NCI-H2171 treated with DMSO at 0.1 percent for 48 hours (cell line): ENCODE data around the gene BATF.

Source experiments
- DNase-seq: peaks from one replicate; lab custom pipeline; 2025; lab: John Stamatoyannopoulos, UW

BATF gene

DNA sequence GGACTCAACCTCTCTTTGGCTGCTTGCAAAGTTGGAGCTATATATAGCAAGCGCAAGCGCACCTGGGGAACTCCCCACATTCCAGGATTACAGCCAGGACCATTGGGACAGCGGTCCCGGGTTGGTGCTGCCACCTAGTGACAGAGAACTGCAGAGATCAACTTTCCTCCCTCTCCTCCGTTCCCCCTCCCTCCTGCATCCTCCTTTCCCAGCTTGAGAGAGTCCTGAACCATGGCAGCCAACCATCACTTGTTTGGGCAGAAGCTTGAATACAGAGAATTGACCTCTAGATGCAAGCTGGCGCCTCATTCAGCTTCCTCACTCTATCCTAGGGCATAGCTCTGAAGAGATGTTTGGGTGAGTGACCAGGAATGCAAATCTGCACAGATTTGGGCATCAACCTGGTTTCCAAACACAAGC lies 38.8 kb downstream of the BATF start:
- peak; percentile 79 for DNase-seq

- no peak for DNase-seq
Measured at GRCh38 chr14:75562089-75562488, 39.8 kb downstream of the BATF start.

DNA sequence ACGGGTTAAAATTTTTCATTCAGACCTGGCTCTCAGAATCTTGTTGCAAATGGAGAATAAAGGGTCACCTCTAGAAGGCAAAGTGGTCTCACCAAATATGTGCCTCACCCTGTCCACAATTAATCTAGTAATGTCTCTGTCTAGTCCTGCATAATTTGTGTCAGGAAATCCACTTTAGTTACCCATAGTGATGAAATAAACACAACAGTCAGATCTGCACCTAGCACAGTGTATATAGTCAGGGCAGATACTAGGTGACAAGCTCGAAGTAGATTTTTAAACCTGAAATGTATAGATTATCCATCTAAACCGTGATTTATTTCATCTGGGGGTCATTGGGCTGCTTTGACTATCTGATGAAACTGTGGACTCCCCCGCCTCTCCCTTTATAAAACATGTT lies 40.2 kb downstream of the BATF start:
- DNase-seq: no peak

DNA sequence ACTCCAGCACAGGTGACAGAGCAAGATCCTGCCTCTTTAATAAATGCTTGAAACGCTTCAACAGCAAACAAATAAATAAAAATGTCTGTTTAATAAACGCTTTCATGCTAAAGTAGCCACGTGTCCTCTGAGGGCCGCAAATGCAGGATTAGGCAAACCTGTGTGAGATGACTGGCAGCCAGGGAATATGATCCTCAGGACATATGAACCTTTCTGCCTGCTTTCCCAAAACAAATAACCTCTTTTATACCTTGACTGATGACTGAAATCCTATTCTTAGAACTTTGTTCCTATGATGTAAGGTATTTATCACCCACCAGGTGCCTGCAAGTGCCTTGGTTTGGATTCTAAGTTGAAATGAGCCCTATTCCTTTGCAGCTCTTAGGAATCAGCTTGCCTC lies 41.7 kb downstream of the BATF start:
- DNase-seq: peak; percentile 89

- DNase-seq: no peak
Measured at GRCh38 chr14:75565056-75565455, 42.8 kb downstream of the BATF start.

DNA sequence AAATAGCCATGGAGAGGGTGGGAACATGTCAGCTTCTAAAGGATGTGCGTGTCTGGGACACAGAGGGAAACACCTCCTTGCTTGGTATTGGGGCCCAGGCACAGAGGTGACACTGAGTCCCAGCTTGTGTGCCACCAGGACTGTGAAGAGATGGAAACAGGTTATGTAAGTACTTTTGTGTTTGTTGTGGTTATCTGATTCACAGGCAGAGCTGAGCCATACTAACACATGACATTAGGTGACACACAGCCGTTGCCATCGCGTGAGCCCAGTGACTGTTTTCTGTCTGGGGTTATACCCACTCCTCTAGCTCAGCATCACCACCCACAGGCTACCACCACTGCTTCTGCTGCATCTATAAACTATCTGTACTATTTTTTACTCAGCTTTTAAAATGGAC lies 44.1 kb downstream of the BATF start:
- no peak for DNase-seq

GRCh38 chr14:75566752-75567151 lies 44.5 kb downstream of the BATF start:
- no peak for DNase-seq

- no peak for DNase-seq
Measured at GRCh38 chr14:75568140-75568539, 45.9 kb downstream of the BATF start.

GRCh38 chr14:75568791-75569190 lies 46.5 kb downstream of the BATF start:
- DNase-seq: peak; percentile 51

- DNase-seq: no peak
Measured at GRCh38 chr14:75570797-75571196, 48.5 kb downstream of the BATF start.

DNA sequence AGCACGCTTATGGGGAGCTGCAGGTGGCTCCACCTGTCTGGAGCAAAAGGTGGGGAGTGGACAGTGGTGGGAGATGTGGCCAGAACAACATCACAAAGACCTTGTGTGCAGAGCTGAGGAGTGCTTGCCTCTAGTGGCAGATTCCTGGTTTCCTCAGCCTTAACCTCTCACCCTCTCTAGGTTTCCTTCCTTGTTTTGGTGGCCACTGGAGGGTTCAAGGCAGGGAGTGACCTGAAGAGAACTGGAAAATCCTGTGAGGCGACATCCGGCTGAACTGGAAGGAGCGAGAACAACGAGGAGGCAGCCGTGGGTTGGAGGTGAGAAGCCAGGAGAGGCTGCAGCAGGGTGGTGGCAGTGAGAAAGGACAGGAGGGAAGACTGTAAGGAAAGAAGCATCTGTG lies 49.8 kb downstream of the BATF start:
- DNase-seq: no peak

DNA sequence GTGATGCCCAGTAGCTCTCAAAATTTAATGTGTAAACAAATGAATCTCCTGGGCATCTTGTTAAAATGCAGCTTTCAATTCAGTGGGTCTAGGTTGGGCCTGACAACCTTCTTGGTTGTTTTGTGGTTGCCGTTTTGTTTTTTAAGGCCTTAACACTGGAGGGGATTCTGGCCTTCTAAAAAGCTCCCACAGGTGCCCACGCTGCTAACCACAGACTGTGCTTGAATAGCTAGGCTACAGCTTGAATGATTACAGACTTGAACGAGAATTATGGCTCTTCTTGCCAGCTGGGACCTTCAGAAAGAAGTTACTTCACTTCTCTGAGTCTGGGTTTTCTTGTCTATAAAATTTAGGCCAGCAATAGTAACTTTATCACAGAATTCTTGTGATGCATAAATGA lies 54.8 kb downstream of the BATF start:
- DNase-seq: no peak

DNA sequence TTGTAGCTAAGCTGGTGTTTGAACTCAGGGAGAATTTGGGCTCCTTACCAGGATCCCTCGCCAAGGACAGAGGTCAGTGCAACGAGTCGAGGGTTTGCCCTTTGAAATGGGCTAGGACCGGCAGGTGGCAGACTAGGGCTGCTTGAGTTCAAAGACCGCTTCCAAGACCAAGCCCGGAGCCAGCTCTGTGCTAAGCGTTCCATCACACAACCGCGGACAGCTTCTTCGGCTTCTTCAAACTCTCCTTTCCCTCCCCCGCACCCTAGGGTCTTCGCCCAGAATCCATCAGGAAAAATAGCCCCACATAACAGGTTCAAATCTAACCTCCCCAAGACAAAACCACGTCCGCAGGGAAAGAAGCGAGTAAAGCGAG lies 55.4 kb downstream of the BATF start:
- DNase-seq: peak; percentile 68

DNA sequence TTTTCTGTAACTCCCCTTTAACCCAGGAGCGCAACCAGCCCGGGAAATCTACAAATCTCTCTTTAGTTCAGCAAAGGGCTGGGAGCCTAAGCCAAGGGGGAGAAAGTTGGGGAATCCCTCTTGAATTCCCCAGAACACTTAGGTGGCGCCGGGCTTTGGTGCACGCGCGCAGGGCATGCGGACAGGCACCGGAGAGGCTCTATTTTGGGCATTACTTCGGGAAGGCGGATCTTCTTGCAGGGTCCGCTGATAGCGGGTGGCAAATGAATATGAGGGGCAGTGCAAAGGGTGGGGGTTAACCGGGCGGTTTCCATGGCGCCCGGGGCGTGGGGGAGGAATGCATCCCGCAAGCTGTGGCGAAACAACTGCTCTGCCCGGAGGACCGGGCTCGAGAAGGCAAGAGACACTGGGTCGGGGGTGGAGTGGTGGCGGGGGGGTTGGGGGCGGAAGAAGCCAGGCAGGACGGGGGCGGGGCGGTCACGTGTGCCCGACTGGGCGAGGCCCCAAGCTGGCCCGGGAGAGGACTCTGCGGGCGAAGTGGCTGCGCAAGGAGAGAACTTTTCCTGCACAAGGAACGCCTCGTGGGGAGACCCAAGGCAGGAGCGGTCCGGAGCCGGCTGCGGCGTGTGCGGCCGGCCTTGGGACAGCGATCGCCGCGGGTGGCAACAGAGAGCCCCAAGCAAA lies 56.0 kb downstream of the BATF start, which contains the start of gene FLVCR2:
Gene FLVCR2, plus strand, starts transcription at position 519 of the 684 bp plus-strand sequence. CDS start 353 bp downstream, outside the sequence.
- DNase-seq: peak; percentile 47

DNA sequence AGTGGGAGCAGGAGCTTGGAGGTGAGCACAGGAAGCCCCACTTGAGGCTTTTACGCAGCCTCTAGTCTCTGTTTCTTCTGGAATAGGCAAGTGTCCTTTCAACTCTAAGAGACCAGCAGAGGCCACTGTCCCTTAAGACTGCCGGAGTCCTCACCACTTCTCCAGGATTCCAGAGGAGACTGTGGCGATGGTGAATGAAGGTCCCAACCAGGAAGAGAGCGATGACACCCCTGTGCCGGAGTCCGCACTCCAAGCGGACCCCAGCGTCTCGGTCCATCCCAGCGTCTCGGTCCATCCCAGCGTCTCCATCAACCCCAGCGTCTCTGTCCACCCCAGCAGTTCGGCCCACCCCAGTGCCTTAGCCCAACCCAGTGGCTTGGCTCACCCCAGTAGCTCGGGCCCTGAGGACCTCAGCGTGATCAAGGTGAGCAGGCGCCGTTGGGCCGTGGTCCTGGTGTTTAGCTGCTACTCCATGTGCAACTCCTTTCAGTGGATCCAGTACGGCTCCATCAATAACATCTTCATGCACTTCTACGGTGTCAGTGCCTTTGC lies 56.6 kb downstream of the BATF start:
- no peak for DNase-seq

- no peak for DNase-seq
Measured at GRCh38 chr14:75579338-75579864, 57.1 kb downstream of the BATF start.

DNA sequence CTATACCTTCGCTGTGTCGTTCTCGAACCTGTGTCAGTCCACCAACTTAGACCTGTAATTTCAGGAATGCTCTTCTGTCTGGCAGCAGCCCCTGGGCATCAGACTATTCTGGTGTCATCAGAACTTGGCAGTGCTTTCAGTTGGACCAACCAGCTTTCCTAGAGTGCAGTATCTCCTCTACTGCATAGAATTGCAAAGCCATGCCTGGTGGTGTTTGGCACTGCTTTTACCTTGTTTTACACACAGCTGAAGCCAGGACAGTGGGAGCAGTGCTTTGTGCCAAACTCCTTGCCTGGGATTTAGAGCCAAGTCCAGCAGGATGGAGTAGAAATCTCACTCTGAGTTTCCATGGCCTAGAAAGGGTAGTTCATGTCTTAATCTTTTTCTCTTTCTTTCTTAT lies 57.6 kb downstream of the BATF start:
- no peak for DNase-seq

DNA sequence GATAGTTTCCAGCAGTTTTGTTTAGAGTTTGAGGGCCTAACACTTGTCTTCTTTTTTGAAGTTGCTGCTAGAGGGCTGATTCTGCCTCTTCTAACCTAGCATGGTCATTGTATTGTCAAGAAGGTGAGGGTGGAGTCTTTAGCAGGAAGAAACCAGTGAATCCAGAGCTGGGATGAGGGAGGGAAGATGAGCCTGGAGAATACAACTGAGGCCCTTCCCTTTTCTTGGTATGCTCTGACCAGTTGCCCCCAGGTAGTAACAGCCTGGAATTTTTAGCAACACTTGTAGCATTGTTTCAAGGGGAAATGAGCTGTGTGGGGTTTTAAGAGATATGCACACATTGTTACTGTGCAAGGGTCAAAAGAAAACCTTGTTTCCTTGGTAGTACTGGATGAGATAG lies 65.1 kb downstream of the BATF start:
- DNase-seq: no peak

DNA sequence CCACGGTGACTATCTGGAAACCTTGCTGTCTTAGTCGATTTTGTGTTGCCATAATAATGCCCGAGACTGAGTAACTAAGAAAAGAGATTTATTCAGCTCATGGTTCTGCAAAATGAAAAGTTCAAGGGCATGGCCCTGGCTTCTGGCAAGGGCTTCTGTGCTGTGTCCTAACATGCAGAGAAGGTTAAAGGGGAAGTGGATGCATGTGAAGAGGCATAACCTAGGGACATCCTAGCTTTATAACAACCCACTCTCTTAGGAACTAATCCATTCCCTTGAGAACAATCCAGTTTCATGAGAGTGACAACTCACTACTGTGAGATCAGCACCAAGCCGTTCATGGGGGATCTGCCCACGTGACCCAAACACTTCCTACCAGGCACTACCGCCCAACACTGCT lies 67.7 kb downstream of the BATF start:
- no peak for DNase-seq

- no peak for DNase-seq
Measured at GRCh38 chr14:75591331-75591946, 69.2 kb downstream of the BATF start.

GRCh38 chr14:75591987-75592575 lies 69.8 kb downstream of the BATF start:
- DNase-seq: no peak

DNA sequence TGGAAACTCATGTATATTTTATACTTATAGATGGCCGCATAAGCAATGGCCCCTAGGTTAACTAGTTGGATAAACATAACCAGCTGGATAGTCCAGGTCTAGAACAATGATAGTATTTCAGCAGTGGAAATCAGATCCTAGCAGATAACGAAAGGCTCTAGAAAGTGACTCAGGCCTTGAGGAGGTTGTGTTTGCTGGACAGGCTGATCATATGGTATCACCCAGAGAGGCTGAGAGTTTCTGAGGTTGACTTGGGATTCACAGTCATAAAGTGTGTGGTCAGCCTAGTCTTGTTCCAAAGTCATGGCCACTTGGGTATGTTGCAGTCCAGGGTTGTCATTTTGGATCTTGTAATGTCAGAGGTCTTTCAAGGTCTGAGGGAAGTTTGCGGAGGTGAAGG lies 73.0 kb downstream of the BATF start:
- no peak for DNase-seq
